BLaER1 (cell line): ENCODE measurements around the gene KCNN3.

ENCODE experiments used
- H3K27ac ChIP-seq: shearing (Covaris generic); formaldehyde crosslinking; 2 replicates; pipeline ENCODE4 v1.8.1; 2022
- H3K27me3 ChIP-seq: shearing (Covaris generic); formaldehyde crosslinking; 2 replicates; pipeline ENCODE4 v1.8.1; 2022
- H3K36me3 ChIP-seq: shearing (Covaris generic); formaldehyde crosslinking; 2 replicates; pipeline ENCODE4 v1.8.1; 2022
- H3K4me1 ChIP-seq: shearing (Covaris generic); formaldehyde crosslinking; 2 replicates; pipeline ENCODE4 v1.8.1; 2022
- H3K4me2 ChIP-seq: shearing (Covaris generic); formaldehyde crosslinking; 2 replicates; pipeline ENCODE4 v1.8.1; 2022
- H3K4me3 ChIP-seq: shearing (Covaris generic); formaldehyde crosslinking; 2 replicates; pipeline ENCODE4 v1.8.1; 2022
- H3K9ac ChIP-seq: shearing (Covaris generic); formaldehyde crosslinking; 2 replicates; pipeline ENCODE4 v1.8.1; 2022
- H3K9me3 ChIP-seq: shearing (Covaris generic); formaldehyde crosslinking; 2 replicates; pipeline ENCODE4 v1.8.1; 2022
- H4K20me1 ChIP-seq: shearing (Covaris generic); formaldehyde crosslinking; 2 replicates; pipeline ENCODE4 v1.8.1; 2022
- Cebpa-rat ChIP-seq: shearing (Covaris generic); IDR thresholded peaks from 2 replicates; pipeline ENCODE4 v1.8.1; 2022

The KCNN3 gene

GRCh38 chr1:154756793-154757548, 113.1 kb downstream of the KCNN3 start:
- Histone ChIP-seq H3K27ac (no peak overlapping the region), H3K27me3 (peaks cover 30% of the 10 kb centered on the region), H3K4me3 (no peak overlapping the region)

GRCh38 chr1:154755858-154756730, 114.0 kb downstream of the KCNN3 start:
- Histone ChIP-seq H3K27ac (no peak overlapping the region), H3K27me3 (peaks cover 22% of the 10 kb centered on the region), H3K4me1 (peaks cover 20% of the 10 kb centered on the region), H4K20me1 (no peaks in the 10 kb centered on the region), H3K9me3 (peaks cover 8% of the 10 kb centered on the region), H3K4me2 (no peak overlapping the region), H3K9ac (no peak overlapping the region), H3K36me3 (no peaks in the 10 kb centered on the region), H3K4me3 (no peak overlapping the region)
- TF ChIP-seq Cebpa-rat: no peak

More at GRCh38 chr1:154756793-154757548, 113.1 kb downstream of the KCNN3 start:
- peaks cover 13% of the 10 kb centered on the region for H3K4me1 ChIP-seq
- TF ChIP-seq Cebpa-rat: no peak
- no peak overlapping the region for H3K9ac ChIP-seq
- H3K9me3 ChIP-seq: peaks cover 8% of the 10 kb centered on the region
- H4K20me1 ChIP-seq: no peaks in the 10 kb centered on the region
- no peaks in the 10 kb centered on the region for H3K36me3 ChIP-seq
- H3K4me2 ChIP-seq: no peak overlapping the region

GRCh38 chr1:154753426-154753825, 116.7 kb downstream of the KCNN3 start:
- no peak for TF ChIP-seq Cebpa-rat
- Histone ChIP-seq H3K4me2 (no peak overlapping the region), H4K20me1 (no peaks in the 10 kb centered on the region), H3K4me3 (no peak overlapping the region), H3K36me3 (no peaks in the 10 kb centered on the region), H3K4me1 (peaks cover 28% of the 10 kb centered on the region), H3K27me3 (no peaks in the 10 kb centered on the region), H3K9ac (no peak overlapping the region), H3K9me3 (no peaks in the 10 kb centered on the region), H3K27ac (no peak overlapping the region)

GRCh38 chr1:154752273-154753030, 117.6 kb downstream of the KCNN3 start:
- H3K4me2 ChIP-seq: no peak overlapping the region
- no peaks in the 10 kb centered on the region for H3K27me3 ChIP-seq
- H3K27ac ChIP-seq: no peak overlapping the region

GRCh38 chr1:154751690-154752089, 118.4 kb downstream of the KCNN3 start:
- no peak overlapping the region for H3K4me3 ChIP-seq
- no peak for TF ChIP-seq Cebpa-rat
- H3K4me1 ChIP-seq: peaks cover 46% of the 10 kb centered on the region
- H3K4me2 ChIP-seq: no peak overlapping the region
- H3K27ac ChIP-seq: no peak overlapping the region
- no peaks in the 10 kb centered on the region for H3K9me3 ChIP-seq
- no peaks in the 10 kb centered on the region for H3K27me3 ChIP-seq
- no peaks in the 10 kb centered on the region for H3K36me3 ChIP-seq
- H3K9ac ChIP-seq: no peak overlapping the region; the same call in 1 of the 2 replicates
- no peaks in the 10 kb centered on the region for H4K20me1 ChIP-seq

More at GRCh38 chr1:154752273-154753030, 117.6 kb downstream of the KCNN3 start:
- no peak overlapping the region for H3K4me3 ChIP-seq
- peaks cover 38% of the 10 kb centered on the region for H3K4me1 ChIP-seq
- H4K20me1 ChIP-seq: no peaks in the 10 kb centered on the region
- H3K36me3 ChIP-seq: no peaks in the 10 kb centered on the region
- no peak overlapping the region for H3K9ac ChIP-seq
- no peak for TF ChIP-seq Cebpa-rat
- H3K9me3 ChIP-seq: no peaks in the 10 kb centered on the region

GRCh38 chr1:154750681-154751665, 119.1 kb downstream of the KCNN3 start:
- Histone ChIP-seq H3K27ac (no peak overlapping the region; the same call in 1 of the 2 replicates), H3K27me3 (no peaks in the 10 kb centered on the region), H3K9ac (no peak overlapping the region), H3K36me3 (no peaks in the 10 kb centered on the region), H4K20me1 (no peaks in the 10 kb centered on the region), H3K4me3 (no peak overlapping the region), H3K9me3 (no peaks in the 10 kb centered on the region), H3K4me1 (peaks cover 53% of the 10 kb centered on the region), H3K4me2 (peak overlapping the region; percentile 15; the same call in 1 of the 2 replicates)
- TF ChIP-seq Cebpa-rat: no peak

- Histone ChIP-seq H3K4me1 (peaks cover 70% of the 10 kb centered on the region), H3K36me3 (no peaks in the 10 kb centered on the region), H3K27me3 (no peaks in the 10 kb centered on the region), H3K9ac (no peak overlapping the region), H4K20me1 (no peaks in the 10 kb centered on the region), H3K4me2 (peak overlapping the region; percentile 89), H3K27ac (no peak overlapping the region), H3K9me3 (no peaks in the 10 kb centered on the region), H3K4me3 (no peak overlapping the region)
- no peak for TF ChIP-seq Cebpa-rat
These were observed 120.9 kb downstream of the KCNN3 start for GRCh38 chr1:154749078-154749760.

- no peaks in the 10 kb centered on the region for H3K9me3 ChIP-seq
- no peaks in the 10 kb centered on the region for H3K36me3 ChIP-seq
- H3K9ac ChIP-seq: peak overlapping the region; percentile 20; the same call in 1 of the 2 replicates
- peak overlapping the region; percentile 89 for H3K4me2 ChIP-seq
- H3K27ac ChIP-seq: no peak overlapping the region
- no peaks in the 10 kb centered on the region for H4K20me1 ChIP-seq
- no peak for TF ChIP-seq Cebpa-rat
- peaks cover 72% of the 10 kb centered on the region for H3K4me1 ChIP-seq
- H3K27me3 ChIP-seq: no peaks in the 10 kb centered on the region
- no peak overlapping the region; the same call in 1 of the 2 replicates for H3K4me3 ChIP-seq
These were observed 121.7 kb downstream of the KCNN3 start for GRCh38 chr1:154748405-154748775.
